IMR-90 (cell line): ENCODE measurements around the gene MYOZ3.

ENCODE experiments used
- BHLHE40 ChIP-seq: fragments of 150-350 bp; IDR thresholded peaks from 2 replicates; pipeline ENCODE4 v1.6.1; 2016; ENCODE audit warnings: mild to moderate bottlenecking, low read depth, low read length
- CEBPB ChIP-seq: IDR thresholded peaks from 2 replicates; pipeline ENCODE4 v1.6.1; 2012; ENCODE audit warnings: low read depth, low read length, improper control_type of control experiment
- FOS ChIP-seq: fragments of 150-350 bp; IDR thresholded peaks from 2 replicates; pipeline ENCODE4 v1.6.1; 2016; ENCODE audit warnings: low read depth, low read length
- MAFK ChIP-seq: IDR thresholded peaks from 2 replicates; pipeline ENCODE4 v1.6.1; 2012; ENCODE audit warnings: low read depth, low read length, improper control_type of control experiment
- MAZ ChIP-seq: IDR thresholded peaks from 2 replicates; pipeline ENCODE4 v1.6.1; 2012; ENCODE audit warnings: low read depth, mild to moderate bottlenecking, low read length, improper control_type of control experiment, moderate library complexity, borderline replicate concordance
- MXI1 ChIP-seq: IDR thresholded peaks from 2 replicates; pipeline ENCODE4 v1.6.1; 2012; ENCODE audit warnings: low read depth, mild to moderate bottlenecking, low read length, moderate library complexity, borderline replicate concordance
- NFE2L2 ChIP-seq: fragments of 150-350 bp; IDR thresholded peaks from 2 replicates; pipeline ENCODE4 v1.6.1; 2016; ENCODE audit warnings: low read depth, mild to moderate bottlenecking, low read length
- POLR2A ChIP-seq: IDR thresholded peaks from 2 replicates; pipeline ENCODE4 v1.6.1; 2012; ENCODE audit warnings: mild to moderate bottlenecking, low read depth, low read length
- RAD21 ChIP-seq: IDR thresholded peaks from 2 replicates; pipeline ENCODE4 v1.6.1; 2012; ENCODE audit warnings: low read length, improper control_type of control experiment
- RFX5 ChIP-seq: IDR thresholded peaks from 2 replicates; pipeline ENCODE4 v1.8.0; 2012; ENCODE audit warnings: low read depth, mild to moderate bottlenecking, low read length, moderate library complexity
- TF ChIP-seq, protein P1 (sequence below): conservative IDR thresholded peaks from 2 replicates; pipeline ENCODE4 v1.5.1; 2012; ENCODE audit warnings: mild to moderate bottlenecking, low read depth, low read length, improper control_type of control experiment
- TF ChIP-seq, protein P2 (sequence below): fragments of 150-350 bp; IDR thresholded peaks from 2 replicates; pipeline ENCODE4 v1.6.1; 2017; ENCODE audit warnings: mild to moderate bottlenecking, antibody characterized with exemption, low read length, low read depth

DNA sequence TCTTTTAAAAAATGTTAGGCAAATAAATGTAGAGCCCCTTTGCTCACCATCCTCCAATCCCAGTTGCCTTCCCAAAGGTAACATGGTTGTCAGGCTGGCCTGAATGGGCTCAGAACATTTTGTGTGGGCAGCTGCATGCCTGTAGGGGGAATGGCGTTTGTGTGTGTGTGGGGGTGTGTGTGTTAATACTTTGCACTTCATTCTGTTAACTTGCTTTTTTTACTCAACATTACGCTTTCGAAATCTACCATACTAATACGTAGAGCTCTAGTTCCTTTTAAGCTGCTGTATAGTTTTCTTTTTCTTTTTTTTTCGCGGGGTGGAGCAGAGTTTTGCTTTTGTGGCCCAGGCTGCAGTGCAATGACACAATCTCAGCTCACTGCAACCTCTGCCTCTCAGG lies 14.0 kb downstream of the MYOZ3 start:
- TF ChIP-seq, protein P1, sequence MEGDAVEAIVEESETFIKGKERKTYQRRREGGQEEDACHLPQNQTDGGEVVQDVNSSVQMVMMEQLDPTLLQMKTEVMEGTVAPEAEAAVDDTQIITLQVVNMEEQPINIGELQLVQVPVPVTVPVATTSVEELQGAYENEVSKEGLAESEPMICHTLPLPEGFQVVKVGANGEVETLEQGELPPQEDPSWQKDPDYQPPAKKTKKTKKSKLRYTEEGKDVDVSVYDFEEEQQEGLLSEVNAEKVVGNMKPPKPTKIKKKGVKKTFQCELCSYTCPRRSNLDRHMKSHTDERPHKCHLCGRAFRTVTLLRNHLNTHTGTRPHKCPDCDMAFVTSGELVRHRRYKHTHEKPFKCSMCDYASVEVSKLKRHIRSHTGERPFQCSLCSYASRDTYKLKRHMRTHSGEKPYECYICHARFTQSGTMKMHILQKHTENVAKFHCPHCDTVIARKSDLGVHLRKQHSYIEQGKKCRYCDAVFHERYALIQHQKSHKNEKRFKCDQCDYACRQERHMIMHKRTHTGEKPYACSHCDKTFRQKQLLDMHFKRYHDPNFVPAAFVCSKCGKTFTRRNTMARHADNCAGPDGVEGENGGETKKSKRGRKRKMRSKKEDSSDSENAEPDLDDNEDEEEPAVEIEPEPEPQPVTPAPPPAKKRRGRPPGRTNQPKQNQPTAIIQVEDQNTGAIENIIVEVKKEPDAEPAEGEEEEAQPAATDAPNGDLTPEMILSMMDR = no peak
- TF ChIP-seq RFX5 (no peak), CEBPB (no peak), POLR2A (no peak), NFE2L2 (no peak), MXI1 (no peak), FOS (no peak), MAZ (no peak), RAD21 (no peak), MAFK (no peak), BHLHE40 (no peak)
- TF ChIP-seq, protein P2, sequence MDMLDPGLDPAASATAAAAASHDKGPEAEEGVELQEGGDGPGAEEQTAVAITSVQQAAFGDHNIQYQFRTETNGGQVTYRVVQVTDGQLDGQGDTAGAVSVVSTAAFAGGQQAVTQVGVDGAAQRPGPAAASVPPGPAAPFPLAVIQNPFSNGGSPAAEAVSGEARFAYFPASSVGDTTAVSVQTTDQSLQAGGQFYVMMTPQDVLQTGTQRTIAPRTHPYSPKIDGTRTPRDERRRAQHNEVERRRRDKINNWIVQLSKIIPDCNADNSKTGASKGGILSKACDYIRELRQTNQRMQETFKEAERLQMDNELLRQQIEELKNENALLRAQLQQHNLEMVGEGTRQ = no peak
